Esophagus muscularis mucosa (tissue), 4 donors: ENCODE results near the gene PFKFB3. TPM values are rescaled to one million over a fixed set of nuclear protein-coding genes. Genes with fewer than 3 reads are reported as not detected.

Source experiments
- DNase-seq: peaks from one replicate; pipeline ENCODE4 v3.0.0-alpha.2; 2017; ENCODE audit errors: extremely low spot score
- H3K27ac ChIP-seq, 4 donors: fragments of 200-600 bp; sonication (generic); replicated peaks in 1 of 4; 1 replicate in 3 of 4; 2 replicates in 1 of 4; pipeline ENCODE4 v1.5.1; 2016 to 2019; ENCODE audit warnings: mild to moderate bottlenecking in 1 of 4
- H3K27me3 ChIP-seq, 4 donors: fragments of 200-600 bp; sonication (generic); one replicate each; pipeline versions ENCODE4 v1.5.1 to v1.6.0; 2016 to 2019
- H3K36me3 ChIP-seq, 4 donors: fragments of 200-600 bp; sonication (generic); one replicate each; pipeline ENCODE4 v1.5.1; 2016 to 2019
- H3K4me1 ChIP-seq, 4 donors: fragments of 200-600 bp; sonication (generic); one replicate each; pipeline ENCODE4 v1.5.1; 2016 to 2019
- H3K4me3 ChIP-seq, 4 donors: fragments of 200-600 bp; sonication (generic); 1 replicate in 2 of 4; 2 replicates in 2 of 4; pipeline ENCODE4 v1.5.1; 2016 to 2019; ENCODE audit warnings: mild to moderate bottlenecking in 4 of 4, moderate library complexity in 1 of 4
- H3K9me3 ChIP-seq, 4 donors: fragments of 200-600 bp; sonication (generic); 1 replicate in 3 of 4; 2 replicates in 1 of 4; pipeline ENCODE4 v1.5.1; 2016 to 2019
- CTCF ChIP-seq, 3 experiments: fragments of 200-600 bp in 2 of 3; fragments of 450-650 bp in 1 of 3; sonication (generic) in 2 of 3; IDR thresholded peaks; one replicate each; pipeline ENCODE4 v1.5.1; 2017 to 2019; ENCODE audit warnings: antibody characterized with exemption in 3 of 3, mild to moderate bottlenecking in 2 of 3, moderate library complexity in 1 of 3
- EP300 ChIP-seq: sonication (generic); formaldehyde crosslinking; IDR thresholded peaks from one replicate; pipeline ENCODE4 v1.6.1; 2017; ENCODE audit warnings: antibody characterized with exemption
- POLR2A ChIP-seq: fragments of 450-650 bp; IDR thresholded peaks from one replicate; pipeline ENCODE4 v1.6.1; 2017; ENCODE audit warnings: antibody characterized with exemption, moderate library complexity, mild to moderate bottlenecking, low read depth
- POLR2AphosphoS5 ChIP-seq, 2 donors: sonication (generic); formaldehyde crosslinking; IDR thresholded peaks; one replicate each; pipeline ENCODE4 v1.6.1; 2017; ENCODE audit warnings: antibody characterized with exemption in 2 of 2
- WGBS: methylation state at CpG from one replicate; pipeline ENCODE4 v1.1.5; 2018; 5-methylcytosine and 5-hydroxymethylcytosine counted together
- intact Hi-C: fragments of 100-400 bp; cut with DNase I; formaldehyde crosslinking; loops from one replicate; pipeline ENCODE4 v1.15.1; 2023
- total RNA-seq, 4 donors: library from RNA; depleted of rRNA; stranded (reverse); fragments of >200 nt; gene quantifications; one replicate each; pipeline versions ENCODE4 v1.1.0 to v1.2.1, GENCODE V29; 2016

PFKFB3 gene
- total RNA-seq, 4 donors from 2014 or later: 22.4 to 49.1 (median 37.9) TPM

- WGBS: 91% methylated on average over 6 of the region's 6 CpGs
- Histone ChIP-seq H3K4me3 (no peak overlapping the region), H3K4me1 (peaks cover 40 to 56% (median 48%) of the 10 kb centered on the region in 4 donors), H3K36me3 (no peaks in the 10 kb centered on the region), H3K27me3 (no peaks in the 10 kb centered on the region), H3K27ac (no peak overlapping the region), H3K9me3 (no peaks in the 10 kb centered on the region)
- no peak for DNase-seq
- TF ChIP-seq POLR2AphosphoS5 (IDR thresholded peaks at IDR 0.05) (no peak), EP300 (no peak), CTCF (IDR thresholded peaks at IDR 0.05) (no peak), POLR2A (no peak)
- intact Hi-C loops: no loop called here
Observed at GRCh38 chr10:6181249-6181648, 21.5 kb upstream of the PFKFB3 start.

GRCh38 chr10:6182454-6183098 lies 20.2 kb upstream of the PFKFB3 start:
- Histone ChIP-seq H3K4me3 (no peak overlapping the region), H3K27me3 (no peaks in the 10 kb centered on the region), H3K27ac (peak overlapping the region in 3 of 4 donors; percentile 1 to 34 (median 15)), H3K36me3 (no peaks in the 10 kb centered on the region), H3K9me3 (no peaks in the 10 kb centered on the region), H3K4me1 (peaks cover 29 to 50% (median 38%) of the 10 kb centered on the region in 4 donors)
- DNase-seq: no peak
- 69% methylated on average over 6 of the region's 16 CpGs for WGBS
- TF ChIP-seq POLR2A (no peak), CTCF (IDR thresholded peaks at IDR 0.05) (no peak), POLR2AphosphoS5 (IDR thresholded peaks at IDR 0.05) (peak in 1 of 2 donors; percentile 11), EP300 (no peak)
- intact Hi-C loops: no loop called here

- TF ChIP-seq EP300 (no peak), POLR2A (no peak), POLR2AphosphoS5 (IDR thresholded peaks at IDR 0.05) (no peak), CTCF (IDR thresholded peaks at IDR 0.05) (no peak)
- WGBS: 86% methylated on average over 18 of the region's 18 CpGs
- DNase-seq: no peak
- H3K9me3 ChIP-seq: no peaks in the 10 kb centered on the region
- peaks cover 14 to 25% (median 20%) of the 10 kb centered on the region in 4 donors for H3K4me1 ChIP-seq
- no peaks in the 10 kb centered on the region for H3K36me3 ChIP-seq
- intact Hi-C loops: no loop called here
- H3K27me3 ChIP-seq: no peaks in the 10 kb centered on the region
- no peak overlapping the region for H3K4me3 ChIP-seq
- no peak overlapping the region for H3K27ac ChIP-seq
Observed at GRCh38 chr10:6185039-6185716, 17.6 kb upstream of the PFKFB3 start.

- 91% methylated on average over 9 of the region's 9 CpGs for WGBS
- no peak for DNase-seq
- Histone ChIP-seq H3K36me3 (no peaks in the 10 kb centered on the region), H3K4me1 (peaks cover 27 to 39% (median 29%) of the 10 kb centered on the region in 4 donors), H3K9me3 (no peaks in the 10 kb centered on the region), H3K27ac (no peak overlapping the region), H3K27me3 (no peaks in the 10 kb centered on the region), H3K4me3 (no peak overlapping the region)
- TF ChIP-seq EP300 (no peak), POLR2AphosphoS5 (IDR thresholded peaks at IDR 0.05) (no peak), POLR2A (no peak), CTCF (IDR thresholded peaks at IDR 0.05) (no peak)
- intact Hi-C loops: no loop called here
Observed at GRCh38 chr10:6186894-6187256, 15.9 kb upstream of the PFKFB3 start.
